GM23338 (cell line): ENCODE data around the gene IQCE.

Source experiments
- CTCF ChIP-seq, 2 experiments: fragments of 200-600 bp in 1 of 2; sonication (generic) in 1 of 2; conservative IDR thresholded peaks; 2 replicates each; pipeline versions ENCODE4 v1.5.1 to v1.6.1; 2016 to 2017; ENCODE audit warnings: antibody characterized with exemption in 2 of 2, low read depth in 2 of 2, mild to moderate bottlenecking in 2 of 2, moderate library complexity in 1 of 2
- JUNB ChIP-seq: IDR thresholded peaks from one replicate; pipeline ENCODE4 v1.6.1; 2016; ENCODE audit warnings: antibody characterized with exemption; ENCODE audit not compliant: unreplicated experiment

GRCh38 chr7:2613098-2613930 lies 54.5 kb downstream of the IQCE start:
- TF ChIP-seq CTCF (conservative IDR thresholded peaks at IDR 0.05; ENCODE audit: low read depth in 2 of 2) (no peak), JUNB (no peak)
